Measurements from ENCODE around the gene VSIG4. TPM values are rescaled to one million over a fixed set of nuclear protein-coding genes. Genes with fewer than 3 reads are reported as not detected.
A peak's percentile ranks its signal among the peaks of the same experiment; 100 is the strongest.

The VSIG4 gene
- total and polyA plus RNA-seq, 4 experiments from 2014 or later: 0.61 to 1.0 TPM; not detected in 2

- no peak overlapping the region for H3K27ac ChIP-seq (ENCODE audit: low read depth, low read length)
- Mint-ChIP-seq H3K27ac (no peak overlapping the region), H3K4me3 (no peak overlapping the region), H3K4me1 (peaks cover 16 to 22% (median 20%) of the 10 kb centered on the region in 4 donors), H3K27me3 (no peaks in the 10 kb centered on the region), H3K36me3 (no peaks in the 10 kb centered on the region), H3K9me3 (peaks cover 0 to 3% (median 0%) of the 10 kb centered on the region in 8 donors)
- no peak overlapping the region for H3K4me3 ChIP-seq (ENCODE audit: low read length in 2 of 2)
- no peak for DNase-seq
- H3K9me3 ChIP-seq (ENCODE audit: control insufficient read depth in 1 of 2, low read length in 2 of 2): no peaks in the 10 kb centered on the region
- no peaks in the 10 kb centered on the region for H3K36me3 ChIP-seq (ENCODE audit: insufficient read depth, low read length)
- ChIA-PET CTCF (ENCODE audit: partially characterized antibody) (no interaction called here), POLR2A (ENCODE audit: partially characterized antibody) (no interaction called here)
- intact Hi-C loops (cut with micrococcal nuclease): no loop called here
- H3K27me3 ChIP-seq (ENCODE audit: insufficient read depth, low read length): no peaks in the 10 kb centered on the region
- H3K4me1 ChIP-seq (ENCODE audit: insufficient read depth, low read length): peaks cover 18% of the 10 kb centered on the region
Measured at GRCh38 chrX:66042307-66043077, 2.6 kb upstream of the VSIG4 start.

- POLR2A ChIA-PET (ENCODE audit: partially characterized antibody): interaction anchor here (0.6 kb wide), 1 partner anchor 1607 kb away, joined by 3 read pairs; no protein-coding TSS in a partner anchor
- peaks cover 0 to 2% (median 0%) of the 10 kb centered on the region in 8 donors for H3K9me3 Mint-ChIP-seq
- H3K4me1 Mint-ChIP-seq: no peaks in the 10 kb centered on the region
- H3K4me3 Mint-ChIP-seq: no peak overlapping the region
- DNase-seq: no peak
- H3K4me3 ChIP-seq (ENCODE audit: low read length in 2 of 2): no peak overlapping the region
- CTCF ChIA-PET (ENCODE audit: partially characterized antibody): no interaction called here
- H3K27ac Mint-ChIP-seq: no peak overlapping the region
- no peak overlapping the region for H3K27ac ChIP-seq (ENCODE audit: low read depth, low read length)
- H3K36me3 Mint-ChIP-seq: no peaks in the 10 kb centered on the region
- intact Hi-C loops (cut with micrococcal nuclease): loop anchor here (10.0 kb wide), 1 partner anchor 687 kb away; no protein-coding TSS in a partner anchor
- H3K27me3 Mint-ChIP-seq: no peaks in the 10 kb centered on the region
- H3K4me1 ChIP-seq (ENCODE audit: insufficient read depth, low read length): no peaks in the 10 kb centered on the region
- H3K36me3 ChIP-seq (ENCODE audit: insufficient read depth, low read length): no peaks in the 10 kb centered on the region
- no peaks in the 10 kb centered on the region for H3K9me3 ChIP-seq (ENCODE audit: control insufficient read depth in 1 of 2, low read length in 2 of 2)
- no peaks in the 10 kb centered on the region for H3K27me3 ChIP-seq (ENCODE audit: insufficient read depth, low read length)
Measured at GRCh38 chrX:66038115-66038514, 1.8 kb downstream of the VSIG4 start.

GRCh38 chrX:66036231-66036630 is 3.6 kb downstream of the VSIG4 start:
- Histone ChIP-seq H3K27ac (ENCODE audit: low read depth, low read length) (no peak overlapping the region), H3K4me1 (ENCODE audit: insufficient read depth, low read length) (peaks cover 2% of the 10 kb centered on the region), H3K9me3 (ENCODE audit: control insufficient read depth in 1 of 2, low read length in 2 of 2) (no peaks in the 10 kb centered on the region), H3K36me3 (ENCODE audit: insufficient read depth, low read length) (no peaks in the 10 kb centered on the region), H3K4me3 (ENCODE audit: low read length in 2 of 2) (no peak overlapping the region), H3K27me3 (ENCODE audit: insufficient read depth, low read length) (no peaks in the 10 kb centered on the region)
- ChIA-PET POLR2A (ENCODE audit: partially characterized antibody) (no interaction called here), CTCF (ENCODE audit: partially characterized antibody) (no interaction called here)
- Mint-ChIP-seq H3K27ac (peak overlapping the region in 2 of 7 donors; percentile 49 to 72), H3K9me3 (peaks cover 0 to 2% (median 0%) of the 10 kb centered on the region in 8 donors), H3K4me3 (no peak overlapping the region), H3K4me1 (no peaks in the 10 kb centered on the region), H3K36me3 (no peaks in the 10 kb centered on the region), H3K27me3 (no peaks in the 10 kb centered on the region)
- no peak for DNase-seq
- intact Hi-C loops (cut with micrococcal nuclease): loop anchor here (10.0 kb wide), 1 partner anchor 689 kb away; no protein-coding TSS in a partner anchor

- H3K27ac Mint-ChIP-seq: no peak overlapping the region
- H3K4me3 ChIP-seq (ENCODE audit: low read length in 2 of 2): no peak overlapping the region
- ChIA-PET CTCF (ENCODE audit: partially characterized antibody) (no interaction called here), POLR2A (ENCODE audit: partially characterized antibody) (no interaction called here)
- H3K27ac ChIP-seq (ENCODE audit: low read depth, low read length): no peak overlapping the region
- no peaks in the 10 kb centered on the region for H3K27me3 ChIP-seq (ENCODE audit: insufficient read depth, low read length)
- intact Hi-C loops (cut with micrococcal nuclease): loop anchor here (10.0 kb wide), 1 partner anchor 689 kb away; no protein-coding TSS in a partner anchor
- H3K9me3 ChIP-seq (ENCODE audit: control insufficient read depth in 1 of 2, low read length in 2 of 2): no peaks in the 10 kb centered on the region
- H3K4me1 Mint-ChIP-seq: no peaks in the 10 kb centered on the region
- H3K27me3 Mint-ChIP-seq: no peaks in the 10 kb centered on the region
- H3K9me3 Mint-ChIP-seq: peaks cover 0 to 2% (median 0%) of the 10 kb centered on the region in 8 donors
- no peak overlapping the region for H3K4me3 Mint-ChIP-seq
- no peaks in the 10 kb centered on the region for H3K36me3 Mint-ChIP-seq
- H3K36me3 ChIP-seq (ENCODE audit: insufficient read depth, low read length): no peaks in the 10 kb centered on the region
- peaks cover 7% of the 10 kb centered on the region for H3K4me1 ChIP-seq (ENCODE audit: insufficient read depth, low read length)
- no peak for DNase-seq
Measured at GRCh38 chrX:66035667-66036066, 4.2 kb downstream of the VSIG4 start.

GRCh38 chrX:66030505-66031317 is 9.2 kb downstream of the VSIG4 start:
- Mint-ChIP-seq H3K36me3 (no peaks in the 10 kb centered on the region), H3K4me3 (no peak overlapping the region), H3K27me3 (no peaks in the 10 kb centered on the region), H3K4me1 (no peaks in the 10 kb centered on the region), H3K9me3 (no peaks in the 10 kb centered on the region), H3K27ac (no peak overlapping the region)
- ChIA-PET POLR2A (ENCODE audit: partially characterized antibody) (interaction anchor here (1.8 kb wide), 1 partner anchor 31 kb away, joined by 3 read pairs; no protein-coding TSS in a partner anchor), CTCF (ENCODE audit: partially characterized antibody) (interaction anchor here (0.8 to 2.2 kb wide), 8 partner anchors 10 to 701 kb away, joined by 3 to 10 read pairs (median 3); no protein-coding TSS in a partner anchor)
- H3K27me3 ChIP-seq (ENCODE audit: insufficient read depth, low read length): no peaks in the 10 kb centered on the region
- intact Hi-C loops (cut with micrococcal nuclease): loop anchor here (1.0 to 10.0 kb wide), 2 partner anchors 80 to 694 kb away; no protein-coding TSS in a partner anchor
- peak in 3 of 5 donors; percentile 11 to 36 (median 30) for DNase-seq
- peaks cover 8% of the 10 kb centered on the region for H3K4me1 ChIP-seq (ENCODE audit: insufficient read depth, low read length)
- H3K36me3 ChIP-seq (ENCODE audit: insufficient read depth, low read length): no peaks in the 10 kb centered on the region
- no peak overlapping the region for H3K27ac ChIP-seq (ENCODE audit: low read depth, low read length)
- H3K9me3 ChIP-seq (ENCODE audit: control insufficient read depth in 1 of 2, low read length in 2 of 2): no peaks in the 10 kb centered on the region
- H3K4me3 ChIP-seq (ENCODE audit: low read length in 2 of 2): no peak overlapping the region

- Histone ChIP-seq H3K9me3 (ENCODE audit: control insufficient read depth in 1 of 2, low read length in 2 of 2) (no peaks in the 10 kb centered on the region), H3K27me3 (ENCODE audit: insufficient read depth, low read length) (no peaks in the 10 kb centered on the region), H3K4me1 (ENCODE audit: insufficient read depth, low read length) (peaks cover 10% of the 10 kb centered on the region), H3K36me3 (ENCODE audit: insufficient read depth, low read length) (no peaks in the 10 kb centered on the region), H3K27ac (ENCODE audit: low read depth, low read length) (no peak overlapping the region), H3K4me3 (ENCODE audit: low read length in 2 of 2) (no peak overlapping the region)
- Mint-ChIP-seq H3K4me1 (peaks cover 0 to 11% (median 5%) of the 10 kb centered on the region in 4 donors), H3K27ac (no peak overlapping the region), H3K4me3 (no peak overlapping the region), H3K36me3 (no peaks in the 10 kb centered on the region), H3K9me3 (no peaks in the 10 kb centered on the region), H3K27me3 (no peaks in the 10 kb centered on the region)
- CTCF ChIA-PET (ENCODE audit: partially characterized antibody): no interaction called here
- POLR2A ChIA-PET (ENCODE audit: partially characterized antibody): no interaction called here
- DNase-seq: no peak
- intact Hi-C loops (cut with micrococcal nuclease): no loop called here
Measured at GRCh38 chrX:66028936-66029335, 10.9 kb downstream of the VSIG4 start.

- Mint-ChIP-seq H3K36me3 (no peaks in the 10 kb centered on the region), H3K27ac (no peak overlapping the region), H3K4me3 (peak overlapping the region in 1 of 8 donors; percentile 2), H3K9me3 (no peaks in the 10 kb centered on the region), H3K27me3 (no peaks in the 10 kb centered on the region), H3K4me1 (peaks cover 12 to 42% (median 24%) of the 10 kb centered on the region in 4 donors)
- no peaks in the 10 kb centered on the region for H3K36me3 ChIP-seq (ENCODE audit: insufficient read depth, low read length)
- H3K27me3 ChIP-seq (ENCODE audit: insufficient read depth, low read length): no peaks in the 10 kb centered on the region
- no peak overlapping the region for H3K4me3 ChIP-seq (ENCODE audit: low read length in 2 of 2)
- peaks cover 35% of the 10 kb centered on the region for H3K4me1 ChIP-seq (ENCODE audit: insufficient read depth, low read length)
- no peaks in the 10 kb centered on the region for H3K9me3 ChIP-seq (ENCODE audit: control insufficient read depth in 1 of 2, low read length in 2 of 2)
- DNase-seq: no peak
- no peak overlapping the region for H3K27ac ChIP-seq (ENCODE audit: low read depth, low read length)
- ChIA-PET CTCF (ENCODE audit: partially characterized antibody) (interaction anchor here (0.7 to 2.1 kb wide), 3 partner anchors 38 to 443 kb away, joined by 3 to 6 read pairs (median 4); no protein-coding TSS in a partner anchor), POLR2A (ENCODE audit: partially characterized antibody) (no interaction called here)
- intact Hi-C loops (cut with micrococcal nuclease): no loop called here
Measured at GRCh38 chrX:66024570-66024969, 15.3 kb downstream of the VSIG4 start.

Measured in CD4-positive, alpha-beta memory T cell (primary cell).